Measurements from ENCODE around the gene ACADVL. TPM values are rescaled to one million over a fixed set of nuclear protein-coding genes. Genes with fewer than 3 reads are reported as not detected.

The ACADVL gene
- total RNA-seq, 1 experiment from 2014 or later, result 283 TPM

DNA sequence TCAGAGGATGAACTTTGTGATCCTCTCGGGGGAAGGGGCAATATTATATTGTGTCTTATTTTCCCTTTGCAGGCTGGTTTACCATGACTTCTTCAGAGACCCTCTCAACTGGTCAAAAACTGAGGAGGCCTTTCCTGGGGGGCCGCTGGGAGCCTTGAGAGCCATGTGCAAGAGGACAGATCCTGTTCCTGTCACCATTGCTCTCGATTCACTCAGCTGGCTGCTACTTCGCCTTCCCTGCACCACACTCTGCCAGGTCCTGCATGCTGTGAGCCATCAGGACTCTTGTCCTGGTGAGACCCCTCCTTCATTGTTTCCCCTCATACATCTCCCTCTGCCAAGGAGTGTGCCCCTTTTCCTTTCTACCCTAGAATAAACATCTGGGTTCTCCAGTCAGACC is 34.8 kb downstream of the ACADVL start:
- no peaks in the 10 kb centered on the region for H3K27me3 ChIP-seq (ENCODE audit: insufficient read depth, low read length)
- H3K36me3 Mint-ChIP-seq (ENCODE audit: insufficient read depth in 1 of 3, low read depth in 3 of 3), result peaks cover 25 to 54% (median 52%) of the 10 kb centered on the region in 3 experiments
- no peak overlapping the region for H2AK5ac ChIP-seq (ENCODE audit: insufficient read length, low read length)
- peak overlapping the region in 1 of 2 experiments; percentile 27; a peak in 1 of 5 replicates for H3K4me3 Mint-ChIP-seq
- no peak overlapping the region for H3K4ac ChIP-seq (ENCODE audit: low read depth, low read length)
- H2BK5ac ChIP-seq (ENCODE audit: insufficient read length, low read length), result no peak overlapping the region
- no peak overlapping the region for H3T11ph ChIP-seq (ENCODE audit: low read length)
- no peaks in the 10 kb centered on the region; the same call in 1 of the 2 replicates for H3K27me3 Mint-ChIP-seq (ENCODE audit: low read depth)
- no peak overlapping the region for H4K5ac ChIP-seq (ENCODE audit: insufficient read length, low read depth, low read length)
- H4K91ac ChIP-seq (ENCODE audit: insufficient read length, low read depth, low read length), result no peak overlapping the region
- H2BK20ac ChIP-seq (ENCODE audit: low read depth, low read length, poor library complexity, severe bottlenecking), result no peak overlapping the region
- no peak overlapping the region for H3K18ac ChIP-seq (ENCODE audit: insufficient read length, low read depth, low read length)
- no peak overlapping the region for H2BK15ac ChIP-seq (ENCODE audit: low read depth, low read length)
- H3K23ac ChIP-seq (ENCODE audit: insufficient read length, low read depth, low read length), result no peak overlapping the region
- peaks cover 4% of the 10 kb centered on the region for H3K79me1 ChIP-seq (ENCODE audit: insufficient read depth, low read depth, low read length, poor library complexity, severe bottlenecking)
- no peak overlapping the region for H3K4me2 ChIP-seq (ENCODE audit: insufficient read depth, insufficient read length, low read length)
- H3K27ac Mint-ChIP-seq, result no peak overlapping the region; a peak in 1 of 7 replicates
- peaks cover 16% of the 10 kb centered on the region; the same call in 1 of the 2 replicates for H3K79me2 ChIP-seq (ENCODE audit: insufficient read depth, low read length)
- H2BK120ac ChIP-seq (ENCODE audit: low read depth, low read length, poor library complexity, severe bottlenecking), result no peak overlapping the region
- H3K9me3 ChIP-seq (ENCODE audit: control insufficient read depth, low read depth, low read length), result no peaks in the 10 kb centered on the region
- no CpG with 5 or more reads among the region's 4 CpGs for WGBS (ENCODE audit: extremely low coverage, insufficient read length, low lambda C conversion rate)
- H3K56ac ChIP-seq (ENCODE audit: insufficient read length, low read depth, low read length), result no peak overlapping the region
- H3K9ac ChIP-seq (ENCODE audit: extremely low read depth, insufficient read length, low read length), result no peak overlapping the region
- no peak overlapping the region for H2BK12ac ChIP-seq (ENCODE audit: insufficient read length, low read depth, low read length)
- H2AFZ ChIP-seq (ENCODE audit: low read length), result no peak overlapping the region
- peaks cover 18 to 26% of the 10 kb centered on the region in 2 experiments for H3K4me1 Mint-ChIP-seq
- H3K14ac ChIP-seq (ENCODE audit: insufficient read depth, low read length), result no peak overlapping the region
- H3K23me2 ChIP-seq (ENCODE audit: insufficient read length, low read depth, low read length, poor library complexity, severe bottlenecking), result peaks cover 6% of the 10 kb centered on the region
- H4K8ac ChIP-seq (replicated peaks; ENCODE audit: insufficient read length, low read depth, low read length), result no peak overlapping the region
- no peaks in the 10 kb centered on the region for H4K20me1 ChIP-seq (ENCODE audit: control insufficient read depth, insufficient read depth, insufficient read length)
- H3K27ac ChIP-seq (ENCODE audit: insufficient read length, low read depth, low read length), result no peak overlapping the region
- H3K9me3 Mint-ChIP-seq, result no peaks in the 10 kb centered on the region
- H3K4me1 ChIP-seq (ENCODE audit: insufficient read depth, low read length), result no peaks in the 10 kb centered on the region; the same call in 1 of the 2 replicates
- TF ChIP-seq CTCF (conservative IDR thresholded peaks at IDR 0.05), result no peak
- DNase-seq, result no peak
